NCI-H187 (cell line): ENCODE measurements around the gene NCKAP5.
"Not testable (repeated sequence)": the region's sequence is repeated elsewhere in the genome, so short reads cannot be mapped to it uniquely, and the experiment has no call there.

Source experiments
- DNase-seq, 2 experiments: peaks; one replicate each; lab custom pipeline; 2025; lab: John Stamatoyannopoulos, UW

The NCKAP5 gene

GRCh38 chr2:133522204-133522603 lies 46.1 kb downstream of the NCKAP5 start:
- no peak for DNase-seq

GRCh38 chr2:133521146-133521745 lies 47.0 kb downstream of the NCKAP5 start:
- DNase-seq, result no peak

GRCh38 chr2:133519677-133520076 lies 48.6 kb downstream of the NCKAP5 start:
- DNase-seq, result not testable (repeated sequence)

GRCh38 chr2:133518700-133519344 lies 49.4 kb downstream of the NCKAP5 start:
- DNase-seq, result no peak

- DNase-seq, result no peak
Observed at GRCh38 chr2:133517876-133518275, 50.4 kb downstream of the NCKAP5 start.

GRCh38 chr2:133516405-133517026 lies 51.7 kb downstream of the NCKAP5 start:
- no peak for DNase-seq

GRCh38 chr2:133515271-133515670 lies 53.0 kb downstream of the NCKAP5 start:
- no peak for DNase-seq

GRCh38 chr2:133513893-133514292 lies 54.4 kb downstream of the NCKAP5 start:
- DNase-seq, result no peak

- no peak for DNase-seq
Observed at GRCh38 chr2:133512121-133512520, 56.1 kb downstream of the NCKAP5 start.

- no peak for DNase-seq
Observed at GRCh38 chr2:133511679-133512078, 56.6 kb downstream of the NCKAP5 start.

GRCh38 chr2:133509777-133510176 lies 58.5 kb downstream of the NCKAP5 start:
- no peak for DNase-seq

GRCh38 chr2:133508546-133509165 lies 59.6 kb downstream of the NCKAP5 start:
- DNase-seq, result no peak

GRCh38 chr2:133506996-133507395 lies 61.3 kb downstream of the NCKAP5 start:
- DNase-seq, result peak in 1 of 2 experiments; percentile 7

GRCh38 chr2:133504566-133505505 lies 63.4 kb downstream of the NCKAP5 start:
- no peak for DNase-seq

- no peak for DNase-seq
Observed at GRCh38 chr2:133503927-133504326, 64.3 kb downstream of the NCKAP5 start.

- DNase-seq, result no peak
Observed at GRCh38 chr2:133503323-133503722, 64.9 kb downstream of the NCKAP5 start.

GRCh38 chr2:133502678-133503077 lies 65.6 kb downstream of the NCKAP5 start:
- no peak for DNase-seq

GRCh38 chr2:133500917-133501316 lies 67.3 kb downstream of the NCKAP5 start:
- no peak for DNase-seq

- no peak for DNase-seq
Observed at GRCh38 chr2:133498662-133499585, 69.3 kb downstream of the NCKAP5 start.

- DNase-seq, result no peak
Observed at GRCh38 chr2:133497951-133498565, 70.2 kb downstream of the NCKAP5 start.
